Endothelial cell of hepatic sinusoid (primary cell): ENCODE measurements around the gene RIN2.
"Not testable (repeated sequence)": the region's sequence is repeated elsewhere in the genome, so short reads cannot be mapped to it uniquely, and the experiment has no call there.

Experiments
- in situ Hi-C: cut with HindIII; loops from 2 replicates; pipeline ENCODE4 v1.10.0; 2017; ENCODE audit warnings: low sequenced_read_pairs

Gene RIN2

GRCh38 chr20:19785173-19785982 is 27.3 kb downstream of the RIN2 start:
- in situ Hi-C loops: no loop called here

- in situ Hi-C loops: no loop called here
Observed at GRCh38 chr20:19785983-19786285, 27.9 kb downstream of the RIN2 start.

GRCh38 chr20:19786311-19786710 is 28.3 kb downstream of the RIN2 start:
- in situ Hi-C loops: no loop called here

GRCh38 chr20:19787366-19787765 is 29.3 kb downstream of the RIN2 start:
- in situ Hi-C loops: no loop called here

- in situ Hi-C loops: no loop called here
Observed at GRCh38 chr20:19789009-19789408, 31.0 kb downstream of the RIN2 start.

- in situ Hi-C loops: no loop called here
Observed at GRCh38 chr20:19789446-19789845, 31.4 kb downstream of the RIN2 start.

GRCh38 chr20:19791887-19792286 is 33.8 kb downstream of the RIN2 start:
- in situ Hi-C loops: loop anchor here (10.0 kb wide), 1 partner anchor 213 kb away; no protein-coding TSS in a partner anchor

GRCh38 chr20:19793716-19794115 is 35.7 kb downstream of the RIN2 start:
- in situ Hi-C loops: loop anchor here (10.0 kb wide), 1 partner anchor 211 kb away; no protein-coding TSS in a partner anchor

- in situ Hi-C loops: loop anchor here (10.0 kb wide), 1 partner anchor 210 kb away; no protein-coding TSS in a partner anchor
Observed at GRCh38 chr20:19794941-19795340, 36.9 kb downstream of the RIN2 start.

GRCh38 chr20:19799325-19799724 is 41.3 kb downstream of the RIN2 start:
- in situ Hi-C loops: loop anchor here (10.0 kb wide), 1 partner anchor 205 kb away; no protein-coding TSS in a partner anchor

- in situ Hi-C loops: no loop called here
Observed at GRCh38 chr20:19802099-19802491, 44.0 kb downstream of the RIN2 start.

- in situ Hi-C loops: no loop called here
Observed at GRCh38 chr20:19802492-19803158, 44.6 kb downstream of the RIN2 start.

GRCh38 chr20:19806276-19806675 is 48.2 kb downstream of the RIN2 start:
- in situ Hi-C loops: not testable (repeated sequence)

GRCh38 chr20:19806806-19807190 is 48.7 kb downstream of the RIN2 start:
- in situ Hi-C loops: no loop called here

GRCh38 chr20:19807191-19807945 is 49.3 kb downstream of the RIN2 start:
- in situ Hi-C loops: no loop called here
